PC-3 (cell line): Measurements from ENCODE around the gene TRIM26.

Source experiments
- EZH2 ChIP-seq: fragments of 300-600 bp; sonication (generic); IDR thresholded peaks from one replicate; pipeline ENCODE4 v1.6.1; 2017; ENCODE audit warnings: antibody characterized with exemption, mild to moderate bottlenecking, low read length; ENCODE audit not compliant: unreplicated experiment
- TF ChIP-seq, protein P1 (sequence below): fragments of 300-600 bp; sonication (generic); conservative IDR thresholded peaks from 2 replicates; pipeline ENCODE4 v1.5.1; 2017; ENCODE audit warnings: antibody characterized with exemption, low read depth, mild to moderate bottlenecking, low read length

- TF ChIP-seq, protein P1, sequence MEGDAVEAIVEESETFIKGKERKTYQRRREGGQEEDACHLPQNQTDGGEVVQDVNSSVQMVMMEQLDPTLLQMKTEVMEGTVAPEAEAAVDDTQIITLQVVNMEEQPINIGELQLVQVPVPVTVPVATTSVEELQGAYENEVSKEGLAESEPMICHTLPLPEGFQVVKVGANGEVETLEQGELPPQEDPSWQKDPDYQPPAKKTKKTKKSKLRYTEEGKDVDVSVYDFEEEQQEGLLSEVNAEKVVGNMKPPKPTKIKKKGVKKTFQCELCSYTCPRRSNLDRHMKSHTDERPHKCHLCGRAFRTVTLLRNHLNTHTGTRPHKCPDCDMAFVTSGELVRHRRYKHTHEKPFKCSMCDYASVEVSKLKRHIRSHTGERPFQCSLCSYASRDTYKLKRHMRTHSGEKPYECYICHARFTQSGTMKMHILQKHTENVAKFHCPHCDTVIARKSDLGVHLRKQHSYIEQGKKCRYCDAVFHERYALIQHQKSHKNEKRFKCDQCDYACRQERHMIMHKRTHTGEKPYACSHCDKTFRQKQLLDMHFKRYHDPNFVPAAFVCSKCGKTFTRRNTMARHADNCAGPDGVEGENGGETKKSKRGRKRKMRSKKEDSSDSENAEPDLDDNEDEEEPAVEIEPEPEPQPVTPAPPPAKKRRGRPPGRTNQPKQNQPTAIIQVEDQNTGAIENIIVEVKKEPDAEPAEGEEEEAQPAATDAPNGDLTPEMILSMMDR, result no peak
- TF ChIP-seq EZH2, result no peak
These were observed 70.5 kb downstream of the TRIM26 start for GRCh38 chr6:30142665-30143064.
